ENCODE results near the gene MLLT1.

MLLT1 gene

DNA sequence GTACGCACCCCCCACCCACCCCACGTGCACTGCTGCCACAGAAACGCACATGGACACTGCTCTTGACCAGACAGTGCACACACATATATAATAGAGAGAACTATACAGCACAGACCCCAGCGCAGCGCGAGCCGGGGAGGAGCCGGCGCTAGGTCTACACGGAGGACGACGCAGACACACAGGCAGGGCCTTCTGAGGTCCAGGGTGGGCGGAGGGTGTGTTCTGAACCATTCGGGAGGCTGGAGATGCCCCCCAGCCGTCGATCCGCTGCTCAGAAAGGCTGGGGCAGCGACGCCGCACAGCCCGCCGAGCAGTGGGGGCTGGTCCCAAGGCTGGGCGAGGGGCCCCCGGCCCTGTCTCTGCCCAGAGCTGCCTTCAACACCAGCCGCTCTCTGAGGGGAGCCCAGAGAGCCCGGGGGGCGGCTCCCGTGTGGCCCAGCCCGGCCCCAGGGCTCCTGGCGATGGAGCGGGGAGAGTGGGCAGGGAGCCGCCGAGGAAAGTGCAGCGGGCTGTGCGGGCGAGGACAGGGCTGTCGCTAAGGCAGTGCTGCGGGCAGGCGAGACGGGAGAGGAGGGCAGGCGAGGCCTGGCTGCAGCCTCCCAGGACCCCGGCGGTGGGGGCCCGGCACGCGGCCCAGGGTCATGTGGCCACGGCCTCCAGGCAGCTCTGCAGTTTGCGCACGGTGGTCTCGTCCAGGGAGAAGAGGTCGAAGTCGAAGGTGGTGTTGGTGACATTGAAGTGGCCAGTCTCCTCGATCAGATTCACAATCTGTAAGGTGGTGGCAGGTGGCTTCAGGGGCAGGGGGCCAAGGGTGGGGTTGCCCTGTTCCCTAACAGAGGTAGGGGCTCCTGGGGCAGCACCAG is 67.1 kb downstream of the MLLT1 start:
- TF ChIP-seq, protein P1, sequence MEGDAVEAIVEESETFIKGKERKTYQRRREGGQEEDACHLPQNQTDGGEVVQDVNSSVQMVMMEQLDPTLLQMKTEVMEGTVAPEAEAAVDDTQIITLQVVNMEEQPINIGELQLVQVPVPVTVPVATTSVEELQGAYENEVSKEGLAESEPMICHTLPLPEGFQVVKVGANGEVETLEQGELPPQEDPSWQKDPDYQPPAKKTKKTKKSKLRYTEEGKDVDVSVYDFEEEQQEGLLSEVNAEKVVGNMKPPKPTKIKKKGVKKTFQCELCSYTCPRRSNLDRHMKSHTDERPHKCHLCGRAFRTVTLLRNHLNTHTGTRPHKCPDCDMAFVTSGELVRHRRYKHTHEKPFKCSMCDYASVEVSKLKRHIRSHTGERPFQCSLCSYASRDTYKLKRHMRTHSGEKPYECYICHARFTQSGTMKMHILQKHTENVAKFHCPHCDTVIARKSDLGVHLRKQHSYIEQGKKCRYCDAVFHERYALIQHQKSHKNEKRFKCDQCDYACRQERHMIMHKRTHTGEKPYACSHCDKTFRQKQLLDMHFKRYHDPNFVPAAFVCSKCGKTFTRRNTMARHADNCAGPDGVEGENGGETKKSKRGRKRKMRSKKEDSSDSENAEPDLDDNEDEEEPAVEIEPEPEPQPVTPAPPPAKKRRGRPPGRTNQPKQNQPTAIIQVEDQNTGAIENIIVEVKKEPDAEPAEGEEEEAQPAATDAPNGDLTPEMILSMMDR (IDR thresholded peaks at IDR 0.05; ENCODE audit: insufficient read depth, missing control alignments) = no peak
- FAIRE-seq (no peak), DNase-seq (ENCODE audit: insufficient read length, low spot score) (peak; percentile 14)

DNA sequence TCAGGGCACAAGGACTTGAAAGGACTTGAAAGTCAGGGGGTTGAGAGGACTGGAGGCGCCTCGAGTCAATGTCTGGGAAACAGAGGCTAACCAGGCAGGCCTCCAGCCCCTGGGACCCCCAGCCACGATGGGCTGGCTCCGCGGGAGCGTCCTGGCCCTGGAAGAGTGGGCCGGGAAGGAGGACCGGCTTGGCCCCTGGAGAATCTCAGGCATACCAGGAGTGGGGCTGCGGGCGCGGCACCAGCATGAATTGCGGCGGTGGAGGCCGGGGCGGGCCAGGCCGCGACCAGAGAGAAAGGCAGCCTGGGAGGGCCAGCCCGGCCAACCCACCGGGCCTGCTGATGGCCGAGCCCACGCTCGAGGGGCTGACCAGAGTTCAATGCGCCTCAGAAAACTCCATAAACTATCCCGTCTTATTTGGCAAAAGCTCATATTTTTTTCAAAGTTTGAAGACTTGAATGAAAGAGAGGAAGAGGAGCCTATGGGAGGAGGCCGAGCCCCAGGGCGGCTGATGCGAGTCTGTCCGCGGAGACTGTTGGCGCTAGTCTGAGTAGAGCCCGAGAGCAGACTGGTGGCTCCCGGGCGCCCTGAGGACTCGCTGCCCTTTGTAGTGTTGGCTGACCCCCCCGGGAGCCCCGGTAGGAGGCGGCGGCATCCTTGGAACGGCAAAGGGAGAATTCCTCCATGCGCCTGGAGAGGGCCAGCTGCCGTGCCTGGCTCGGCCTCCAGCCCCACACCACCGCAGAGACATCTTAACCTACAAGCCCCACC is 68.0 kb downstream of the MLLT1 start:
- FAIRE-seq = no peak
- peak; percentile 9 for DNase-seq (ENCODE audit: insufficient read length, low spot score)
- TF ChIP-seq, protein P1 (IDR thresholded peaks at IDR 0.05; ENCODE audit: insufficient read depth, missing control alignments) = no peak

DNA sequence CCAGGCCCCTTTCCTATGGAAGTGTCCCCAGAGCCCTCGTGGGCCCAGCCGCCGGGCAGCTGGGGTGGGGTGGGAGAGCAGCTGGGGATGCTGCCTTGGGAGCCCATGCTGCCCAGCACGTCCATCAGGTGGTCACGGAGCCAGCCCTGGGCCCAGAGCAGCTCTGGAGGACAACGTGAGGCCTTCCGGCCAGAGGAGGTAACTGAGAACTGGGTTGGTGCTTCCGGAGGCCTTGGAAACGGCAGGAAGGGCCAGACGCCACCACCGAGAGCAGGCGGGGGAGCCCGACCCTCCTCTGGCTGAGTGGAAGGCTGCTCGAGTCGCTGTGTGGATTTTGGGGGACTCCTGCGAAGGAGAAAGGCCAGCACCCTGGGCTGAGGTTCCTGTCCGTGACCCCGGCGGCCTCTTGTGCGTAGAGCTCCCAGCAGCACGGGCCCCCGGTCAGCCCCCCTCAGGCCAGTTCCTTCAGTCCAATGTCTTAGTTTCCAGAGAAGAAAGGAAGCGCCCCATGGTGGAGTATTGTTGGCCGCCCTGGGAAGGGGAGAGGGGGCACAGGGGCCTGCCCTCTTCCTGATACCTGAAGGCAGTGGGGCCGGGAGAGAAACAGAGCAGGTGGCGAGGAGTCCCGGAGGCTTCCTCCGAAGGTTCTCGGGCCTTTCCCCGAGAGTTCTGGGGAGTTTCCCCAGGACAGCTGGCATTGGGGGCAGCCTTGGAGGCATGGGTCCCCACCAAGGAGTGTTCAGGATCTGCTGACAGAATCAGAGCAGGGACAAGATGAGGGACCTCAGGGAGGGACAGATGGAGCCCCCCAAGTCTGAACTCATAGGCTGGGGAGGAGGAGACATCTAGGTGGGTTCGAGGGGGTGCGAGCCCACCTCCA is 68.8 kb downstream of the MLLT1 start:
- TF ChIP-seq, protein P1 (IDR thresholded peaks at IDR 0.05; ENCODE audit: insufficient read depth, missing control alignments) = no peak
- FAIRE-seq = no peak
- DNase-seq (ENCODE audit: insufficient read length, low spot score) = peak; percentile 10

DNA sequence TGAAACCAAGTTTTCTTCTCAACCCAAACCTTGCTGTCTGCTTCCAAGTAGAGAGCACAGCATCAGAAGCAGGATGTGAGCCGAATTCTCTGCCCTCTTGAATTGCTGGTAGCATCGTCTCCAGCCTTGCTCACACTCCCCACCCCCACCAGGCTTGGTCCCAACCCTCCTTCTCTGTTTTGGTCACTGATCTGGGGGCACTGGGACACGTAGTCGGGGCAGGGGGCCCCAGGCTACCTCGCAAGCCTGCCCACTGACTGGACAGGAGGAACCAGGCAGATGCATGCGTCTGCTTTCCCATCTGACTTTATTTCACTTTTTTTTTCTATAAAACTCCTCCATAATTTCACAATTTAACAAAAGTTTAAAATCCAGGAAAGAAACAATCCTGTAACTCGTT is 69.7 kb downstream of the MLLT1 start:
- DNase-seq (ENCODE audit: insufficient read length, low spot score) = no peak
- no peak for FAIRE-seq
- TF ChIP-seq, protein P1 (IDR thresholded peaks at IDR 0.05; ENCODE audit: insufficient read depth, missing control alignments) = no peak

DNA sequence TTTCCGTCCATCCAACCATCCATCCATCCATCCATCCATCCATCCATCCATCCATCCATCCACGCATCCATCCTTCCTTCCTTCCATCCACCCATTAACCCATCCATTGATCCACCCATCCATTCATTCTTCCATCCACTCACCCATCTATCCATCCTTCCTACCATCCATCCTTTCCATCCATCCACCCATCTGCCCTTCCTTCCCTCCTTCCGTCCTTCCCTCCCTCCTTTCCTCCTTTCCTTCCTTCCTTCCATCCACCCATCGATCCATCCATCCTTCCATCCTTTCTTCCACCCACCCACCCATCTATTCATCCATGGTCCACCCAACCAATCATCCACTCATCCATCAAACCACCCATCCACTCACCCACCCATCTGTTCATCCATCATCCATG is 70.1 kb downstream of the MLLT1 start:
- DNase-seq (ENCODE audit: insufficient read length, low spot score) (no peak), FAIRE-seq (no peak)
- TF ChIP-seq, protein P1 (IDR thresholded peaks at IDR 0.05; ENCODE audit: insufficient read depth, missing control alignments) = no peak

DNA sequence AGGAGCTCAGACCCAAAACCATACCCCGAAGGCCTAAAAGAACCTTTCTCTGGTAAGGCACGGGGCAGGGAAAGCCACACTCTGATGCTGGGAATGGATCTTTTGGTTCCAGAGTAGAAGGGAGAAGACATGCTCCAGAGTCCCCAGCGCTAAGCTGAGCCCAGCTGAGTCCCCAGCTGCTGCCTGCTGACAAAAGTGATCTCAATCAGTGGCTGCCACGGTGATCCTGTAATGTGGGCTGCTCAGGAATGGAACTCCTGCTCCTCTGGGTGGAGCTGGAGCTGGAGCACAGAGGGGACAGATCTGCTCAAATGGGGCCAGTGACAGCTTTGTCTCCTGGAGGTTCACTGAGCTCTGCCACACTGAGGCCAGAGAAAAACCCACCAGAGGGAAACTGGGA is 70.5 kb downstream of the MLLT1 start:
- FAIRE-seq (no peak), DNase-seq (ENCODE audit: insufficient read length, low spot score) (peak; percentile 17)
- TF ChIP-seq, protein P1 (IDR thresholded peaks at IDR 0.05; ENCODE audit: insufficient read depth, missing control alignments) = no peak
